ENCODE results near the gene MED6. TPM values are rescaled to one million over a fixed set of nuclear protein-coding genes. Genes with fewer than 3 reads are reported as not detected.

Gene MED6
- total and polyA plus RNA-seq, 9 of the 15 experiments (the other 6 are each of a cell fraction or from before 2014, with no cell fraction given): 16.9 to 52.0 (median 30.4) TPM

- H3K27ac ChIP-seq (ENCODE audit: extremely low read depth, low read depth, low read length): no peak overlapping the region
- no peak overlapping the region for H3K4me3 ChIP-seq
- no peak for ATAC-seq
- no peaks in the 10 kb centered on the region for H3K9me3 ChIP-seq (replicated peaks; ENCODE audit: control insufficient read depth, insufficient read depth, low read depth, low read length)
- POLR2A ChIA-PET: no interaction called here
- CTCF ChIA-PET (ENCODE audit: low intra/inter-chr PET ratio): no interaction called here
- peaks cover 2 to 6% of the 10 kb centered on the region in 2 experiments; a peak in 2 of 5 replicates for H3K27me3 ChIP-seq (ENCODE audit: control insufficient read depth in 2 of 2, insufficient read depth in 2 of 2, low read length in 2 of 2)
- in situ Hi-C loops (cut with MboI) (no loop called here), intact Hi-C loops (cut with micrococcal nuclease) (no loop called here)
- H3K4me2 ChIP-seq (ENCODE audit: insufficient read depth, low read length): no peak overlapping the region
- DNase-seq (ENCODE audit: extremely low read depth in 1 of 4, low spot score in 3 of 4): no peak
- H3K79me2 ChIP-seq (ENCODE audit: control insufficient read depth, insufficient read depth, low read length): no peaks in the 10 kb centered on the region
- H3K36me3 ChIP-seq (ENCODE audit: control insufficient read depth, insufficient read depth, low read length): no peaks in the 10 kb centered on the region
- H3K9me1 ChIP-seq (ENCODE audit: control insufficient read depth, insufficient read depth, low read length): no peaks in the 10 kb centered on the region
- no peak for FAIRE-seq
- WGBS (ENCODE audit: insufficient coverage, low coverage, missing lambda C conversion rate): 0% methylated on average over 2 of the region's 4 CpGs
- no peak overlapping the region for H3K9ac ChIP-seq (ENCODE audit: insufficient read depth in 1 of 2, low read depth in 2 of 2, low read length in 2 of 2)
- BruUV-seq (replicated peaks): no TSS peak
- H4K20me1 ChIP-seq (replicated peaks; ENCODE audit: control insufficient read depth, insufficient read depth, low read length): no peaks in the 10 kb centered on the region
- no peaks in the 10 kb centered on the region for H3K4me1 ChIP-seq (replicated peaks in 1 of 2; ENCODE audit: control insufficient read depth in 2 of 2, insufficient read depth in 2 of 2, low read length in 2 of 2)
- H2AFZ ChIP-seq (ENCODE audit: low read depth, low read length): no peak overlapping the region
- TF ChIP-seq POLR2G (IDR thresholded peaks at IDR 0.05; ENCODE audit: low read depth, low read length) (no peak), HDAC6 (IDR thresholded peaks at IDR 0.05; ENCODE audit: low read depth, low read length) (no peak), GABPA (tag; conservative IDR thresholded peaks at IDR 0.05; ENCODE audit: low read depth) (no peak), ZNF518B (CRISPR knock-in tag; IDR thresholded peaks at IDR 0.05) (no peak), POLR2AphosphoS2 (IDR thresholded peaks at IDR 0.05; ENCODE audit: low read length) (no peak), ILF3 (IDR thresholded peaks at IDR 0.05; ENCODE audit: borderline replicate concordance) (no peak), HES1 (IDR thresholded peaks at IDR 0.05; ENCODE audit: low read depth) (no peak), JUNB (CRISPR knock-in tag; conservative IDR thresholded peaks at IDR 0.05) (no peak), IRF9 (tag; IDR thresholded peaks at IDR 0.05) (no peak), MEIS2 (IDR thresholded peaks at IDR 0.05; ENCODE audit: partially characterized antibody) (no peak), USF1 (CRISPR knock-in tag; IDR thresholded peaks at IDR 0.05) (no peak), XRCC4 (IDR thresholded peaks at IDR 0.05; ENCODE audit: extremely low read depth, insufficient read depth, insufficient read length) (no peak), NR2F6 (CRISPR knock-in tag; IDR thresholded peaks at IDR 0.05) (no peak), CGGBP1 (CRISPR knock-in tag; IDR thresholded peaks at IDR 0.05) (no peak), E2F6 (IDR thresholded peaks at IDR 0.05; ENCODE audit: borderline replicate concordance in 1 of 2, extremely low read depth in 1 of 2, insufficient read depth in 1 of 2, insufficient read length in 1 of 2, low read depth in 1 of 2, low read length in 1 of 2, poor library complexity in 1 of 2, severe bottlenecking in 1 of 2) (no peak), BMI1 (IDR thresholded peaks at IDR 0.05; ENCODE audit: low read length) (no peak)
Measured at GRCh38 chr14:70649803-70650202, 49.3 kb upstream of the MED6 start.

Measured in K562 (cell line).